Measurements from ENCODE around the gene IL32. TPM values are rescaled to one million over a fixed set of nuclear protein-coding genes. Genes with fewer than 3 reads are reported as not detected.
A peak's percentile ranks its signal among the peaks of the same experiment; 100 is the strongest.

The IL32 gene
- total RNA-seq, 1 donor from 2014 or later = 1.7 TPM

GRCh38 chr16:3019594-3020246, 45.7 kb upstream of the IL32 start:
- Mint-ChIP-seq H3K27me3 (ENCODE audit: unreplicated experiment) (peaks cover 26% of the 10 kb centered on the region), H3K36me3 (ENCODE audit: low read depth, unreplicated experiment) (peaks cover 4% of the 10 kb centered on the region), H3K4me1 (ENCODE audit: unreplicated experiment) (peaks cover 26% of the 10 kb centered on the region), H3K9me3 (ENCODE audit: unreplicated experiment) (no peaks in the 10 kb centered on the region), H3K27ac (ENCODE audit: unreplicated experiment) (no peak overlapping the region), H3K4me3 (ENCODE audit: unreplicated experiment) (peak overlapping the region; percentile 77)
- no peak for TF ChIP-seq CTCF (IDR thresholded peaks at IDR 0.05; ENCODE audit: unreplicated experiment)
- DNase-seq (ENCODE audit: low spot score) = no peak

- Mint-ChIP-seq H3K4me3 (ENCODE audit: unreplicated experiment) (peak within 1 kb of the TSS; percentile 77), H3K4me1 (ENCODE audit: unreplicated experiment) (peaks cover 26% of the 10 kb centered on the region), H3K27ac (ENCODE audit: unreplicated experiment) (no peak within 1 kb of the TSS), H3K27me3 (ENCODE audit: unreplicated experiment) (peaks cover 26% of the 10 kb centered on the region), H3K36me3 (ENCODE audit: low read depth, unreplicated experiment) (no peaks in the 10 kb centered on the region), H3K9me3 (ENCODE audit: unreplicated experiment) (no peaks in the 10 kb centered on the region)
- peak; percentile 72 for DNase-seq (ENCODE audit: low spot score)
- TF ChIP-seq CTCF (IDR thresholded peaks at IDR 0.05; ENCODE audit: unreplicated experiment) = no peak
Measured at GRCh38 chr16:3020247-3020603, 45.2 kb upstream of the IL32 start, which contains the start of gene TNFRSF12A. TNFRSF12A (plus strand) TSS chr16:3020368; CDS start chr16:3020398, 30 bp downstream.

GRCh38 chr16:3020604-3021448, 44.6 kb upstream of the IL32 start:
- no peaks in the 10 kb centered on the region for H3K9me3 Mint-ChIP-seq (ENCODE audit: unreplicated experiment)
- H3K4me3 Mint-ChIP-seq (ENCODE audit: unreplicated experiment) = peak overlapping the region; percentile 65
- H3K36me3 Mint-ChIP-seq (ENCODE audit: low read depth, unreplicated experiment) = no peaks in the 10 kb centered on the region
- no peak for DNase-seq (ENCODE audit: low spot score)
- TF ChIP-seq CTCF (IDR thresholded peaks at IDR 0.05; ENCODE audit: unreplicated experiment) = no peak
- H3K27me3 Mint-ChIP-seq (ENCODE audit: unreplicated experiment) = peaks cover 25% of the 10 kb centered on the region
- H3K27ac Mint-ChIP-seq (ENCODE audit: unreplicated experiment) = no peak overlapping the region
- peaks cover 26% of the 10 kb centered on the region for H3K4me1 Mint-ChIP-seq (ENCODE audit: unreplicated experiment)

GRCh38 chr16:3021449-3022207, 43.8 kb upstream of the IL32 start:
- Mint-ChIP-seq H3K9me3 (ENCODE audit: unreplicated experiment) (no peaks in the 10 kb centered on the region), H3K27ac (ENCODE audit: unreplicated experiment) (no peak overlapping the region), H3K27me3 (ENCODE audit: unreplicated experiment) (peaks cover 27% of the 10 kb centered on the region), H3K4me3 (ENCODE audit: unreplicated experiment) (peak overlapping the region; percentile 65), H3K36me3 (ENCODE audit: low read depth, unreplicated experiment) (peaks cover under 1% of the 10 kb centered on the region), H3K4me1 (ENCODE audit: unreplicated experiment) (peaks cover 24% of the 10 kb centered on the region)
- TF ChIP-seq CTCF (IDR thresholded peaks at IDR 0.05; ENCODE audit: unreplicated experiment) = no peak
- DNase-seq (ENCODE audit: low spot score) = peak; percentile 68

Data from endothelial cell (in vitro differentiated cells).